CD14-positive monocyte (primary cell): Measurements from ENCODE around the gene THOC5. TPM values are rescaled to one million over a fixed set of nuclear protein-coding genes. Genes with fewer than 3 reads are reported as not detected.

ENCODE experiments used
- DNase-seq, 3 donors: peaks; one replicate each; pipeline ENCODE4 v3.0.0-alpha.2; 2011 to 2022
- H2AFZ ChIP-seq: 2 replicates; pipeline ENCODE4 v1.6.0; 2012; ENCODE audit warnings: mild to moderate bottlenecking, low read depth, low read length, inconsistent platforms; ENCODE audit not compliant: insufficient read depth, poor library complexity, severe bottlenecking
- H3K27ac ChIP-seq, 2 donors: 1 replicate in 1 of 2; 2 replicates in 1 of 2; pipeline ENCODE4 v1.5.1; 2012 to 2013; ENCODE audit warnings: low read length in 2 of 2, control low read depth in 1 of 2, inconsistent platforms in 1 of 2, low read depth in 1 of 2, mild to moderate bottlenecking in 1 of 2
- H3K27me3 ChIP-seq, 2 donors: one replicate each; pipeline versions ENCODE4 v1.6.0 to v1.6.1; 2011 to 2013; ENCODE audit warnings: low read length in 2 of 2; ENCODE audit not compliant: control insufficient read depth in 2 of 2, insufficient read depth in 2 of 2
- H3K36me3 ChIP-seq, 2 donors: replicated peaks in 1 of 2; 1 replicate in 1 of 2; 2 replicates in 1 of 2; pipeline versions ENCODE4 v1.5.1 to v1.6.1; 2012 to 2013; ENCODE audit warnings: low read length in 2 of 2, control low read depth in 1 of 2, inconsistent platforms in 1 of 2, mild to moderate bottlenecking in 1 of 2; ENCODE audit not compliant: insufficient read depth in 2 of 2, control insufficient read depth in 1 of 2
- H3K4me1 ChIP-seq, 2 donors: 1 replicate in 1 of 2; 2 replicates in 1 of 2; pipeline versions ENCODE4 v1.5.1 to v1.6.1; 2012 to 2013; ENCODE audit warnings: low read length in 2 of 2, control low read depth in 1 of 2, inconsistent platforms in 1 of 2, mild to moderate bottlenecking in 1 of 2, moderate library complexity in 1 of 2; ENCODE audit not compliant: insufficient read depth in 2 of 2, control insufficient read depth in 1 of 2
- H3K4me2 ChIP-seq: replicated peaks from 2 replicates; pipeline ENCODE3; 2012; ENCODE audit warnings: low read length, moderate library complexity, mild to moderate bottlenecking; ENCODE audit not compliant: poor library complexity, severe bottlenecking; ENCODE audit errors: extremely low read depth
- H3K4me3 ChIP-seq, 3 experiments: fragments of 200-600 bp in 1 of 3; sonication (generic) in 1 of 3; replicated peaks in 1 of 3; 1 replicate in 2 of 3; 2 replicates in 1 of 3; pipeline ENCODE4 v1.5.1; 2011 to 2013; ENCODE audit warnings: low read length in 3 of 3, mild to moderate bottlenecking in 3 of 3, control low read depth in 2 of 3, low read depth in 2 of 3, inconsistent platforms in 1 of 3, moderate library complexity in 1 of 3
- H3K79me2 ChIP-seq: 2 replicates; pipeline ENCODE4 v1.6.0; 2012; ENCODE audit warnings: mild to moderate bottlenecking, control low read depth, inconsistent platforms, low read length, moderate library complexity; ENCODE audit not compliant: insufficient read depth
- H3K9ac ChIP-seq: 2 replicates; pipeline ENCODE4 v1.6.0; 2017; ENCODE audit warnings: low read length, mild to moderate bottlenecking; ENCODE audit not compliant: insufficient read depth, poor library complexity, severe bottlenecking
- H3K9me3 ChIP-seq, 2 donors: replicated peaks in 1 of 2; 1 replicate in 1 of 2; 2 replicates in 1 of 2; pipeline versions ENCODE4 v1.5.1 to v1.6.1; 2012 to 2013; ENCODE audit warnings: low read length in 2 of 2, control low read depth in 1 of 2; ENCODE audit not compliant: control insufficient read depth in 1 of 2, insufficient read depth in 1 of 2
- H4K20me1 ChIP-seq: 2 replicates; pipeline ENCODE4 v1.6.0; 2012; ENCODE audit warnings: mild to moderate bottlenecking, low read length, control low read depth, moderate library complexity; ENCODE audit not compliant: insufficient read depth
- H3K27ac Mint-ChIP-seq, 7 donors: one replicate each; pipeline ENCODE4 v1.8.0; 2020; ENCODE audit warnings: mild to moderate bottlenecking in 7 of 7, mixed read lengths in 7 of 7, moderate library complexity in 6 of 7, inconsistent platforms in 2 of 7
- H3K27me3 Mint-ChIP-seq, 3 donors: one replicate each; pipeline ENCODE4 v1.8.0; 2021 to 2022; ENCODE audit warnings: low read depth in 3 of 3, mild to moderate bottlenecking in 3 of 3, mixed read lengths in 3 of 3, moderate library complexity in 3 of 3, inconsistent platforms in 1 of 3
- H3K36me3 Mint-ChIP-seq, 2 donors: one replicate each; pipeline ENCODE4 v1.8.0; 2020; ENCODE audit warnings: mixed read lengths in 2 of 2, inconsistent platforms in 1 of 2, mild to moderate bottlenecking in 1 of 2
- H3K4me1 Mint-ChIP-seq: one replicate; pipeline ENCODE4 v1.8.0; 2020; ENCODE audit warnings: mild to moderate bottlenecking, mixed read lengths
- H3K4me3 Mint-ChIP-seq, 2 donors: one replicate each; pipeline ENCODE4 v1.8.0; 2020; ENCODE audit warnings: mild to moderate bottlenecking in 2 of 2, mixed read lengths in 2 of 2, moderate library complexity in 1 of 2
- H3K9me3 Mint-ChIP-seq, 7 donors: one replicate each; pipeline ENCODE4 v1.8.0; 2020 to 2022; ENCODE audit warnings: mixed read lengths in 7 of 7, mild to moderate bottlenecking in 6 of 7, moderate library complexity in 6 of 7, inconsistent platforms in 2 of 7
- WGBS: methylation state at CpG from one replicate; pipeline ENCODE4 v1.1.5; 2013; ENCODE audit warnings: missing lambda C conversion rate; ENCODE audit not compliant: insufficient coverage; 5-methylcytosine and 5-hydroxymethylcytosine counted together
- intact Hi-C, 2 donors: fragments of 100-400 bp; cut with micrococcal nuclease; formaldehyde crosslinking; loops; one replicate each; pipeline versions ENCODE4 v1.15.0 to v1.15.1; 2023
- polyA plus RNA-seq, 3 donors: library from polyadenylated mRNA; depleted of rRNA in 1 of 3; unstranded in 2 of 3; stranded (reverse) in 1 of 3; fragments of 300-500 nt in 2 of 3; fragments of >200 nt in 1 of 3; fragmentation: Illumina TruSeq in 2 of 3; gene quantifications; 1 replicate in 2 of 3; 2 replicates in 1 of 3; pipeline ENCODE4 v1.2.3, GENCODE V29; 2012 to 2021
- TF ChIP-seq, protein P1 (sequence below): fragments of 200-600 bp; IDR thresholded peaks from one replicate; pipeline ENCODE4 v1.8.0; 2022; ENCODE audit warnings: antibody characterized with exemption, mild to moderate bottlenecking

Gene THOC5
- polyA plus RNA-seq, 3 donors, result 19.6 to 29.9 (median 28.2) TPM

DNA sequence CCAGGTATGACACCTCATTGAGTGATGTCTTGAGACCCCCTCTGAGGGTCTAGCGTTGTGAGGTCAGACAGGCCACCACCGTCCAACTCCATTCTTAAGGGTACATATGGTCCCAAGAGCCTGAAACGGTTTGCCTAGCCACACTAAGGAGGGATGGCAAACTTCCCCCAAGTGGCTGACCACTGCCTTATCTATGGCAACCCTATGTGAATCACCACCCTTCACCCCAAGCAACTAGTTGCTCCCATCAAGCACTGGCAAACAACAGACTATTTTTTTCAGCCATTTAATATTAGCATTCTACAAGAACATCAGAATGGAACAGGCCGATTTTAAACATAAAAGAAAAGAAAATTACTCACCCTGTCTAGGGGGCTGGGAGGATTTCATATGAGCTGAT lies 22.8 kb downstream of the THOC5 start:
- H3K4me1 Mint-ChIP-seq, result no peaks in the 10 kb centered on the region
- no peaks in the 10 kb centered on the region for H3K27me3 Mint-ChIP-seq
- H3K36me3 Mint-ChIP-seq, result peaks cover 87 to 98% of the 10 kb centered on the region in 2 donors
- no peaks in the 10 kb centered on the region for H3K9me3 ChIP-seq
- H2AFZ ChIP-seq, result no peak overlapping the region
- no peak overlapping the region for H3K4me3 Mint-ChIP-seq
- intact Hi-C loops, result no loop called here
- peaks cover 79 to 96% of the 10 kb centered on the region in 2 donors for H3K36me3 ChIP-seq
- H3K27ac Mint-ChIP-seq, result peak overlapping the region in 1 of 7 donors; percentile 47
- WGBS, result 86% methylated on average over 3 of the region's 4 CpGs
- H3K27me3 ChIP-seq, result no peaks in the 10 kb centered on the region
- H4K20me1 ChIP-seq, result no peaks in the 10 kb centered on the region
- H3K9me3 Mint-ChIP-seq, result peaks cover 0 to 6% (median 4%) of the 10 kb centered on the region in 7 donors
- no peak overlapping the region for H3K9ac ChIP-seq
- H3K4me2 ChIP-seq, result no peak overlapping the region
- TF ChIP-seq, protein P1, sequence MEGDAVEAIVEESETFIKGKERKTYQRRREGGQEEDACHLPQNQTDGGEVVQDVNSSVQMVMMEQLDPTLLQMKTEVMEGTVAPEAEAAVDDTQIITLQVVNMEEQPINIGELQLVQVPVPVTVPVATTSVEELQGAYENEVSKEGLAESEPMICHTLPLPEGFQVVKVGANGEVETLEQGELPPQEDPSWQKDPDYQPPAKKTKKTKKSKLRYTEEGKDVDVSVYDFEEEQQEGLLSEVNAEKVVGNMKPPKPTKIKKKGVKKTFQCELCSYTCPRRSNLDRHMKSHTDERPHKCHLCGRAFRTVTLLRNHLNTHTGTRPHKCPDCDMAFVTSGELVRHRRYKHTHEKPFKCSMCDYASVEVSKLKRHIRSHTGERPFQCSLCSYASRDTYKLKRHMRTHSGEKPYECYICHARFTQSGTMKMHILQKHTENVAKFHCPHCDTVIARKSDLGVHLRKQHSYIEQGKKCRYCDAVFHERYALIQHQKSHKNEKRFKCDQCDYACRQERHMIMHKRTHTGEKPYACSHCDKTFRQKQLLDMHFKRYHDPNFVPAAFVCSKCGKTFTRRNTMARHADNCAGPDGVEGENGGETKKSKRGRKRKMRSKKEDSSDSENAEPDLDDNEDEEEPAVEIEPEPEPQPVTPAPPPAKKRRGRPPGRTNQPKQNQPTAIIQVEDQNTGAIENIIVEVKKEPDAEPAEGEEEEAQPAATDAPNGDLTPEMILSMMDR, result no peak
- DNase-seq, result no peak
- no peaks in the 10 kb centered on the region for H3K4me1 ChIP-seq
- no peak overlapping the region for H3K27ac ChIP-seq
- no peak overlapping the region for H3K4me3 ChIP-seq
- H3K79me2 ChIP-seq, result no peaks in the 10 kb centered on the region

DNA sequence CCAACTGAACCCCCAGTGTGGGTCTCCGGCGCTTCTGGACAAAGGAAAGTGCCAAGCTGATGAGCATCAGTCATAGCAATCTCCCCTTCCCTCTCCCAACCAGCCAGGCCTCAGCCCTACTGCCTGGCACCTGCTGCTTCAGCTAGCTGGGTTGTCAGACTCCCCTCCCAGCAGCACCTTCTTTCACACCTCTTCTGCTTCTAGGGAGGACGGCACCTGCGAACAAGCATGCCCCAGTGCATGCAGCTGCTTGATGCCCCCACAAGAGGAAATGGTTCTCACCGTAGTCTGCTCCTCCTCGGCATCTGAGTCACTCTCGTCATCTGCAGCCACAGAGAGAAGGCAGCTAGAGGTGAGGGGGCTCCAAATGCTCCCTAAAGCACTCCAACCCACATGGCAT lies 25.4 kb downstream of the THOC5 start:
- H3K9me3 Mint-ChIP-seq, result no peaks in the 10 kb centered on the region
- WGBS, result 100% methylated on average over 2 of the region's 7 CpGs
- no peak for DNase-seq

More for the DNA sequence above, 25.4 kb downstream of the THOC5 start:
- H3K4me2 ChIP-seq, result no peak overlapping the region
- no peak overlapping the region for H3K4me3 Mint-ChIP-seq
- no peaks in the 10 kb centered on the region for H3K4me1 Mint-ChIP-seq
- no peaks in the 10 kb centered on the region for H3K27me3 ChIP-seq
- H3K9ac ChIP-seq, result no peak overlapping the region
- no peak overlapping the region for H3K27ac Mint-ChIP-seq
- H3K27ac ChIP-seq, result no peak overlapping the region
- H2AFZ ChIP-seq, result no peak overlapping the region
- H3K27me3 Mint-ChIP-seq, result no peaks in the 10 kb centered on the region
- intact Hi-C loops, result loop anchor here (10.0 kb wide), 1 partner anchor 133 kb away; no protein-coding TSS in a partner anchor
- no peaks in the 10 kb centered on the region for H4K20me1 ChIP-seq
- TF ChIP-seq, protein P1, result no peak
- H3K36me3 ChIP-seq, result peaks cover 83 to 97% of the 10 kb centered on the region in 2 donors
- H3K79me2 ChIP-seq, result no peaks in the 10 kb centered on the region
- peaks cover 86 to 98% of the 10 kb centered on the region in 2 donors for H3K36me3 Mint-ChIP-seq
- H3K4me3 ChIP-seq, result no peak overlapping the region
- H3K4me1 ChIP-seq, result no peaks in the 10 kb centered on the region
- no peaks in the 10 kb centered on the region for H3K9me3 ChIP-seq
